GM10266 (cell line): ENCODE results near the gene NRCAM.

Source experiments
- DNase-seq: peaks from one replicate; pipeline ENCODE4 v3.0.0; 2012; ENCODE audit errors: extremely low spot score
- TF ChIP-seq, protein P1 (sequence below): IDR thresholded peaks from 2 replicates; pipeline ENCODE4 v1.5.1; 2012; ENCODE audit warnings: mild to moderate bottlenecking, low read depth; ENCODE audit not compliant: control insufficient read depth, insufficient read depth; ENCODE audit errors: missing control alignments

Gene NRCAM

GRCh38 chr7:108424013-108424412, 32.2 kb downstream of the NRCAM start:
- TF ChIP-seq, protein P1, sequence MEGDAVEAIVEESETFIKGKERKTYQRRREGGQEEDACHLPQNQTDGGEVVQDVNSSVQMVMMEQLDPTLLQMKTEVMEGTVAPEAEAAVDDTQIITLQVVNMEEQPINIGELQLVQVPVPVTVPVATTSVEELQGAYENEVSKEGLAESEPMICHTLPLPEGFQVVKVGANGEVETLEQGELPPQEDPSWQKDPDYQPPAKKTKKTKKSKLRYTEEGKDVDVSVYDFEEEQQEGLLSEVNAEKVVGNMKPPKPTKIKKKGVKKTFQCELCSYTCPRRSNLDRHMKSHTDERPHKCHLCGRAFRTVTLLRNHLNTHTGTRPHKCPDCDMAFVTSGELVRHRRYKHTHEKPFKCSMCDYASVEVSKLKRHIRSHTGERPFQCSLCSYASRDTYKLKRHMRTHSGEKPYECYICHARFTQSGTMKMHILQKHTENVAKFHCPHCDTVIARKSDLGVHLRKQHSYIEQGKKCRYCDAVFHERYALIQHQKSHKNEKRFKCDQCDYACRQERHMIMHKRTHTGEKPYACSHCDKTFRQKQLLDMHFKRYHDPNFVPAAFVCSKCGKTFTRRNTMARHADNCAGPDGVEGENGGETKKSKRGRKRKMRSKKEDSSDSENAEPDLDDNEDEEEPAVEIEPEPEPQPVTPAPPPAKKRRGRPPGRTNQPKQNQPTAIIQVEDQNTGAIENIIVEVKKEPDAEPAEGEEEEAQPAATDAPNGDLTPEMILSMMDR, result no peak

GRCh38 chr7:108423089-108423989, 32.9 kb downstream of the NRCAM start:
- TF ChIP-seq, protein P1, result no peak
- DNase-seq, result no peak

More at GRCh38 chr7:108424013-108424412, 32.2 kb downstream of the NRCAM start:
- no peak for DNase-seq

- TF ChIP-seq, protein P1, result no peak
- no peak for DNase-seq
Measured at GRCh38 chr7:108421720-108422331, 34.4 kb downstream of the NRCAM start.

GRCh38 chr7:108419961-108420908, 36.0 kb downstream of the NRCAM start:
- DNase-seq, result no peak

DNA sequence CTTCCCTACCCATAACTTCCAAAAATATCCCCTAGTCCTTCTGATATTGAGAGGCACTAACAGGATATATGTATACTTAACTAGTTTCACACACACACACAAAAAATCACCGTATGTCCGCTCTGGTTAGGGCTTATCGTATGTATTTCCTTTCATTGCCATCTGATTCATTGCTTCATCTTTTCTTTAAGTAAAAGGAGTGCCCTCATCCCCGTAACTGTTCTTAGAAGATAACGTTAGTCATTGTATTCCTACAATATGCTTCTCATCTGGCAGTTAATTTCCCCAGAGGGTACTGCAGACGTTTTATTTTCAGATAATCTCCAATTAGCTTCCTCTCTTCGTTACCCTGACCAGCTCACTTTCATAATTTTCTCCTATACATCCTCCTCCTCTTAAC, 37.3 kb downstream of the NRCAM start:
- TF ChIP-seq, protein P1, result no peak
- no peak for DNase-seq

More at GRCh38 chr7:108419961-108420908, 36.0 kb downstream of the NRCAM start:
- TF ChIP-seq, protein P1, result no peak

- TF ChIP-seq, protein P1, result no peak
- no peak for DNase-seq
Measured at GRCh38 chr7:108417926-108418325, 38.3 kb downstream of the NRCAM start.
